ENCODE measurements around the gene NAGLU.
A peak's percentile ranks its signal among the peaks of the same experiment; 100 is the strongest.
"Not testable (repeated sequence)": the region's sequence is repeated elsewhere in the genome, so short reads cannot be mapped to it uniquely, and the experiment has no call there.

NAGLU gene

DNA sequence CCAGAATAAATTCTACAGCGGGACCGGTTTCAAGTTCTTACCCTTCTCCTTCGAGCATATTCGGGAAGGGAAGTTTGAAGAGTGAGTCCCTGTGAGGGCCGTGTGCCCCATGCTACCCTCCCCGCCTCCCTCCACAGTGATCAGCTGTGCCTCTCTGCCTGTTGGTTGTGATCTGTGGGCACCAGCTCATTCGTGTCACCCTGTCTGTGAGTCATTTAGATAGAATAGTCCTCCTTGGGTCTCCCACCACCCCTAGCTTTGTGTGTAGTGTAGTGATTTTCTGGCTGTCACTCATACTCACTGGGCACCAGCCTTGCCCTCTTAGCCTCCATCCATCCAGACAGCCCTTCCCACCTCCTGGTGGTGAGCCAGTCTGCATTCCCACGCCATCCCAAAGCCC, 15.0 kb upstream of the NAGLU start:
- DNase-seq (ENCODE audit: low read depth), result peak; percentile 33

- no peak for DNase-seq (ENCODE audit: low read depth)
These were observed 14.3 kb upstream of the NAGLU start for GRCh38 chr17:42521666-42522262.

GRCh38 chr17:42522263-42522790, 13.7 kb upstream of the NAGLU start:
- DNase-seq (ENCODE audit: low read depth), result no peak

- DNase-seq (ENCODE audit: low read depth), result no peak
These were observed 13.2 kb upstream of the NAGLU start for GRCh38 chr17:42522798-42523278.

- peak; percentile 72 for DNase-seq (ENCODE audit: low read depth)
These were observed 10.8 kb upstream of the NAGLU start for GRCh38 chr17:42525221-42525620.

- peak; percentile 76 for DNase-seq (ENCODE audit: low read depth)
These were observed 10.0 kb upstream of the NAGLU start for GRCh38 chr17:42526031-42526444.

GRCh38 chr17:42527932-42528331, 8.1 kb upstream of the NAGLU start:
- DNase-seq (ENCODE audit: low read depth), result no peak

- no peak for DNase-seq (ENCODE audit: low read depth)
These were observed 7.0 kb upstream of the NAGLU start for GRCh38 chr17:42529061-42529460.

DNA sequence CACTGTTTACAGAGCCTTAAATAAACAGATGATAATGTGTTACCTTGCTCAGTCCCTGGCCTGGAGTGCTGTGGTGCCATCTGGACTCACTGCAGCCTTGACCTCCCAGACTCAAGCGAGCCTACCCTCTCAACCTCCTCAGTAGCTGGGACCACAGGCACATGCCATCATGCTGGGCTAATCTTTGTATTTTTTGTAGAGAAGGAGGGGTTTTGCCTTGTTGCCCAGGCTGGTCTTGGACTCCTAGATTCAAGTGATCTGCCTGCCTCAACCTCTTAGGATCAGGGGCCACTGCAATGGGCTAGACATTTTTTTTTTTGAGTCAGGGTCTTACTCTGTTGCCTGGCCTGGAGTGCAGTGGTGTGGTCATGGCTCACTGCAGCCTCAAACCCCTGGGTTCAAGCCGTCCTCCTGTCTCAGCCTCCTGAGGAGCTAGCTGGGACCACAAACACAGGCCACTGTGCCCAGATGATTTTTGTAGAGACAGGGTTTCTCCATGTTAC, 5.0 kb upstream of the NAGLU start:
- DNase-seq (ENCODE audit: low read depth), result no peak

- DNase-seq (ENCODE audit: low read depth), result peak; percentile 68
These were observed 4.3 kb upstream of the NAGLU start for GRCh38 chr17:42531455-42532354.

DNA sequence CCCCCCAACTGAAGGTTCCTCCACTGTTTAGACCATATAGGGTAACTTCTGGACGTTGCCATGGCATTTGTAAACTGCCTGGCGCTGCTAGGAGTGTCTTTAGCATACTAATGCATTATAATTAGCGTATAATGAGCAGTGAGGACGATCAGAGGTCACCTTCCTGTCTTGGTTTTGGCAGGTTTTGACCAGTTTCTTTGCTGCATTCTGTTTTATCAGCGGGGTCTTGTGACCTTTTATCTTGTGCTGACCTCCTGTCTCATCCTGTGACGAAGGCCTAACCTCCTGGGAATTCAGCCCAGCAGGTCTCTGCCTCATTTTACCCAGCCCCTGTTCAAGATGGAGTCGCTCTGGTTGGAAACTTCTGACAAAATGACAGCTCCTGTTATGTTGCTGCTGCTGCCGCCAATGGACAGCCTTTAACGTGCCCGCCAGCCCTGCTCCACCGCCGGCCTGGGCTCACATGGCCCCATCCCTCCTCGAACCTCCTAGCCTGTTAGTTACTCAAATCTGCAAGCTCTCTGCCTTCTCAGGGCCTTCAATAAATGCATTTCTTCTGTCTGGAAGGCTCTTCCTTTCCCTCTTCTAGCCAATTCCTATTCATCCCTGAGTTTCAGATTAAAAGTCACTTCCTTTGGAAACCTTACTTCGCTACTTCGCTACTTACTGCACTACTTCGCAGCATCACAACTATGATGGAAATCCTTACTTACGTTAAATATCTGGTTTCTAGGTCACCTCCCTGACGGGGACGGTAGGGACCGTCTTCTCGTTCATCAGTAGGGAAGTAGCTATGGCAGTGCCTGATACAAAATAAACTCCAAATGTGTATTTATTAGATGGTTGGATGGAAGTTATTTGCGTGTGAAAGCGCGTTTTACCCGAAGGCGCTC, 640 bp upstream of the NAGLU start:
- no peak for DNase-seq (ENCODE audit: low read depth)

- peak; percentile 85 for DNase-seq (ENCODE audit: low read depth)
These were observed 523 bp downstream of the NAGLU start for GRCh38 chr17:42536372-42537155.

- DNase-seq (ENCODE audit: low read depth), result no peak
These were observed 1.2 kb downstream of the NAGLU start for GRCh38 chr17:42537156-42537805.

DNA sequence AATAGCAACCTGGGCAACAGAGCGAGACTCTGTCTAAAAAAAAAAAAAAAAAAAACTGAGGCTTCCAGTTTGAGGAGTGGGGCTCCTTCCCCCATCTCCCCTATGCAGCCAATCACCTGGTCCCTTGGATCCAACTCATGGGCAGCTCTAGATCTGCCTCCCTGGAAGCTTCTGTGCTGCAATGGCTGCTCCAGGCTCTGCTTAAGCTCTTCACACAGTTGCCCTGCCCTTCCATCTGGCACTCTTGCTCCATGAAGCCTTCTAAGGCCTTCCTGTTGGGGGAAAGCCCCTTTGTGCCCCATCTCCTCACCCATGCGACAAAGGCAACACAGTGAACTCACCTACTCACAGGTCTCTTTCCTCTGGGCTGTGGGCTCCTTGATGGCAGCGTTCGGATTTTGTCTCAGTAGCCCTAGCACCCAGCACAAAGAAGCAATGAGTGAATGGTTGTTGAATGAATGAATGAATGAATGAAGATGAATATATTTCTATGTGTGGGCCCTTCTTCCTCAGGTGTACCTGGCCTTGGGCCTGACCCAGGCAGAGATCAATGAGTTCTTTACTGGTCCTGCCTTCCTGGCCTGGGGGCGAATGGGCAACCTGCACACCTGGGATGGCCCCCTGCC, 1.9 kb downstream of the NAGLU start:
- no peak for DNase-seq (ENCODE audit: low read depth)

DNA sequence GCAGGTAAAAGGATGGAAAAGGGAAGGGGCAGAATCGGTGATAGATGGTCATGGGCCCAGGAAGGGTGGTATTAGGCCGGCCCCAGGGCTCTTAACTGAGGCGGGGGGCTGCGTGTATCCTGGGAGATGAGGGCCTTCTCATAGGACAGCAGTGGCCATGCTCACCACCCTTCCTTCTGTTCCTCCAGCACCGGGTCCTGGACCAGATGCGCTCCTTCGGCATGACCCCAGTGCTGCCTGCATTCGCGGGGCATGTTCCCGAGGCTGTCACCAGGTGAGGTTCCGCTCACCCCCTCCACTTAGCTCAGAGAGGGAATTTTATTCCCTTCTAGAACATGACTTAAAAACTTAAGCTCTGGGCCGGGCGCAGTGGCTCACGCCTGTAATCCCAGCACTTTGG, 2.4 kb downstream of the NAGLU start:
- no peak for DNase-seq (ENCODE audit: low read depth)

DNA sequence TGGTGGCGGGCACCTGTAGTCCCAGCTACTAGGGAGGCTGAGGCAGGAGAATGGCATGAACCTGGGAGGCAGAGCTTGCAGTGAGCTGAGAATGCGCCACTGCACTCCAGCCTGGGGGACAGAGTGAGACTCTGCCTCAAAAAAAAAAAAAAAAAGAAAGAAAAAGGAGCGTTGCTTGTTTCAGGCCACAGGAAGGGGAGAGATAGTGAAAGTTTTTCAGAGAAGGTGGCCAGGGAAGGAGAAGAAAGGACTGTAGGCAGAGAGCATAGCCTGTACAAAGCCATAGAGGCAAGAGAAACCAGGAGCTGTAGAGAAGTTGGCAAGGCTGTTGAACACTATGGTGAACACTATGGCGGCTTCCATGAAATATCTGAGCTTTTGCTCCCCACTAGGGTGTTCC, 4.5 kb downstream of the NAGLU start:
- DNase-seq (ENCODE audit: low read depth), result not testable (repeated sequence)

GRCh38 chr17:42541041-42541833, 5.2 kb downstream of the NAGLU start:
- peak; percentile 44 for DNase-seq (ENCODE audit: low read depth)

- no peak for DNase-seq (ENCODE audit: low read depth)
These were observed 7.4 kb downstream of the NAGLU start for GRCh38 chr17:42543190-42544079.

Measured in ELR (cell line).